GM19035 (cell line): Measurements from ENCODE around the gene IQGAP2.

Experiments
- ATAC-seq: cut with Tn5 transposase; IDR thresholded peaks from one replicate; pipeline ENCODE4 v1.9.1; 2021; ENCODE audit not compliant: unreplicated experiment

The IQGAP2 gene

GRCh38 chr5:76445830-76446229 is 42.7 kb downstream of the IQGAP2 start:
- no peak for ATAC-seq

DNA sequence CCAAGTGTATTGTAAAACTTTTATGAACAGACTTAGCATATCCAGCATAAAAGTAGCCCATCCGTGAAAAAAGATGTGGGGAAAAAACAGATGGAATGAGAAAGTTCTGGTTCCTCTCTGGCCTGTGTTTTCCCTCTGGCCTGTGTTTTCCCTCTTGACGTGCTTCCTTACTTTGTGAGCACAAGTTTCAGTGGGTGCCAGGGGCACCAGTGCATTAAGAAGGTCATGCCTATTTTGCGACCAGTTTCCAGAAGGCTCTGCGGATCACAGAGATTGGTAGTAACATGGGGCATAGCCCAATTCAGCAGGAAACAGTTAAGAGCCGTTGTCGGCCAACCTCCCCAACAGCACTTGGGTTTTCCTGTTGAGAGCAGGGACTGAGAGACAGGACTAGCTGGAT is 43.7 kb downstream of the IQGAP2 start:
- ATAC-seq, result no peak

DNA sequence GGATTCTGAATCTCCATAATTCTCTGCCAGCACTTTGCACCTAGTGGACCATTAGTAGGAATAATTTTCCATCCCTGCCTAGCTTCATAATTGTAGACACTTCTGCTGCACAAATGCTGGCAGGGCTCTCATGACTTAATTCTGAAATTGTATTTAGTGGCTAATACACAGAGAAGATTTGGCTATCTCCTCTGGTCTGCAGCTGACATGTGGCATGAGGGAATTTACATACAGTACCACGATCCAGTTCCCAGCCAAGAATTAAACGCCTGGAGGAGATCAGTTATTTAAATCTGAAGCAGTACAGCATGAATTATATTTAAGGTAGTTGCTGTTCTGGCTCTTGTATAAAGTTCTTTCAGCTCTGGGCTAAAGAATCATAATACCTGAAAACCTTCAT is 46.5 kb downstream of the IQGAP2 start:
- ATAC-seq, result no peak

DNA sequence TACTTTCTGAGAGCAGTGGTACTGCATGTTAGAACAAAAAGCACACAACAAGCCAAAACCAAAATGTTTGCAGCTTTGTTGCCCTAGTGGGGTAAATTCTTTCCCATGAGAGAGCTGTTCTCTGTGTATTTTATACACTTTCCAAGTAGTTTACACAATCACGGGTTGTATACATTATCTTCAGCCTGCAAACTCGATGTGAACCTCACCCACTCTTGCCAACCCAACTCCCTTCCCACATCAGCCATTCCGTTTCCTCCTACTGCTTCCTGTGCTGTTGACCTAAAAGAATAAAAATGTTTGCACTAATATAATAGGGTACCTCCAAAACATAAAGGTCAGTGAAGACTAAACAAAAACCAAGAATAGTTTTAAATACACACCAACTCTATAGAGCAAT is 47.0 kb downstream of the IQGAP2 start:
- no peak for ATAC-seq

- ATAC-seq, result no peak
Observed at GRCh38 chr5:76451031-76451701, 48.1 kb downstream of the IQGAP2 start.

DNA sequence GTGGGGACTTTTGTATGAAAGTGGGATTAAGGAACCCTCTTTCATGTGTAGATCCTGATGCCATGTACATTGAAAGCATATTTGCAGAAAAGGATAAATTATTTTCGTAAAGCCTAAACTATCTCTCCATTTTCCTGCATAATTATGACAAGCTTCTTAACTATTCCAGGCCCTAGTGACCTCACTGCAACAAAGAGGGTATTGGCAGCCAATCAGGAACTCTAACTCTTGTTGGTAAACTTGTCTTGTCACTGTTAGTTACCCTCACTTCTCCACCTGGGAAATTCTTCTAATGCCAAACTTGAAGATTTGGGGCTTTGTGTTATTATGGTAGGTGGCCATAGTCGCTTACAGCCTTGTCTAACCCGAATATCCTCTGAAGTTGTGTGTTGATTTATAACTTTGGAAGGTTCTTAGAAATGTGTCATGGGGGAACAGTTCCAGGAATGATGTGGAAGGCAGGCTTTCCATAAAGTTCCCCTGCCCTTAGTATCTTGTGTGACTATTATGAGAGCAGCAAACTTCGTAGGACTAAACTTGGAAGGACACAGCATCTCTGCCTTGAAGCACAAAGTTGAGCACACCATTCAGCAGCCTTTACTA is 52.5 kb downstream of the IQGAP2 start:
- ATAC-seq, result no peak

- ATAC-seq, result no peak
Observed at GRCh38 chr5:76456258-76456657, 53.2 kb downstream of the IQGAP2 start.

DNA sequence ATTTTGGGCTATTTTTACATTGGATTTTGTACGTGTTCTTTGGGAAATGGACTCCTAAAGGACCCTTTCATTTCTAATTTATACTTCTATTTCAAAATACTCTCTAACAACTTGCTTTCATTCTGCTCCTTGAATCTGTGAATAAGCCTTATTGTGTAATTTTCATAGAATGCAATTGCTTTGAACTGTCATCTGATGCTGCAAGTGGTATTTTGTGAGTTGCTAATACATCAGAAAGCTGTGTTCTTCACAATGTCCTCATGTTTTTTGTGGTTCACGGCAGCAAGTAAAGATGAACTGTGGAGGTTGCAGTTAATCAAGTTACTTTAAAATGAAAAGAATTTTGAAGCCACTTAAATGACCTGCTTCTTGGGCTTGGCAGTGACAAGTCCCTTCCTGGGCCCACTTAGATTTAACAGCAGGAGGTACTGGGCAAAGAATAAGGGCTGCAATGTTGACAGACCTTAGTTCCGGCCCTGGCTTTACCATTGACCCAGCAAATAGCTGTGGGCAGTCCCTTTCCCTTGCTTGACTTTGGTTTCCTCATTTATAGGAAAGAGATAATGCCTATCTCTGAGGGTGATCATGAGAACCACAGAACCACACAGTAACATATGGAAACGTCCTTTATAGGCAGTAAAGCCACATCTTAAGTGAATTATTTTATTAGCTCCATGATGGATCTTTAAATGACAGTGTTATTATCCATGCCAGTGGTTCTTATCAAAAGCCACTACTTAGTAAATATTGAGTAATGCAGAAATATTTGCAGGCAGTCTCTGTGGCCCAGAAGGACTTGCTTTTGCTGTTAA is 54.8 kb downstream of the IQGAP2 start:
- ATAC-seq, result no peak

GRCh38 chr5:76458486-76458830 is 55.4 kb downstream of the IQGAP2 start:
- no peak for ATAC-seq

- no peak for ATAC-seq
Observed at GRCh38 chr5:76460104-76460503, 57.0 kb downstream of the IQGAP2 start.

DNA sequence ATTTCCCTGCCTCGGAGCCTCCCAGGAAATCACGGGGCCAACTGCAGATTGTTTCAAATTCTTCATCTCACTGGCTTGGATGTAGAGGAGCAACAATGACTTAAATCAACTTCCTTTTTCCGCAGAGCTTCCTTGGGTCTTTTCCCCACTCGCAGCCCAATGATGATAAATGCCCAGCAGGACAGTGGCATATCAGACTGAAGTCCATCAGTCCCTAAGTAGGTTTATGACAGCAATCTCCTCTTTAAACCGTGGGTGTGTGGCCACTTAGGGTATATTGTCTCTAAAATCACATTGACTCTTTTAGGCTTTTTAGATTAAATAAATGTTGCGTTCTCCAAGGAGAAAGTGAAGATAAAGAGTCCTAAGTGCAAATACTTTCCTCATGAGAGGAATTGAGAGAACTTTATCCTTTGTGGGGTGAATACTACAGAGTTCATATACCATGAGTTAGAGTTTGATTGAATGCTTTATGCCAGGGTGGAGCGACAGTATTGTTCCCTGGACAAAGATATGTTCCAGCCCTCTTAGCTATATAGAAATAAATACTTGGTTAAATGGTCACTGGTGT is 59.1 kb downstream of the IQGAP2 start:
- no peak for ATAC-seq

DNA sequence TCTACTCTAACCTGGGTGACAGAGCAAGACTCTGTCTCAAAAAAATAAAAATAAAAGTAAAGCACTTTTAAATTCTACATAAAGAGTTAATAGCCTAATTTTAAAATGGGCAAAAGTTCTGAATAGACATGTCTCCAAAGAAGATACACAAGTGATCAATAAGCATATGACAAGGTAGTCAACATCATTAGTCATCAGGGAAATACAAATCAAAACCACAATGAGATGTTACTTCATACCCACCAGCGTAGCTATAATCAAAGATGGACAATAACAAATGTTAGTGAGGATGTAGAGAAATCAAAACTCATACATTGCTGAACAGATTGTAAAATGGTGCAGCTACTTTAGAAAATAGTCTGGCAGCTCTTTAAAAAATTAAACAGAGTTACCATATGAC is 64.1 kb downstream of the IQGAP2 start:
- no peak for ATAC-seq

DNA sequence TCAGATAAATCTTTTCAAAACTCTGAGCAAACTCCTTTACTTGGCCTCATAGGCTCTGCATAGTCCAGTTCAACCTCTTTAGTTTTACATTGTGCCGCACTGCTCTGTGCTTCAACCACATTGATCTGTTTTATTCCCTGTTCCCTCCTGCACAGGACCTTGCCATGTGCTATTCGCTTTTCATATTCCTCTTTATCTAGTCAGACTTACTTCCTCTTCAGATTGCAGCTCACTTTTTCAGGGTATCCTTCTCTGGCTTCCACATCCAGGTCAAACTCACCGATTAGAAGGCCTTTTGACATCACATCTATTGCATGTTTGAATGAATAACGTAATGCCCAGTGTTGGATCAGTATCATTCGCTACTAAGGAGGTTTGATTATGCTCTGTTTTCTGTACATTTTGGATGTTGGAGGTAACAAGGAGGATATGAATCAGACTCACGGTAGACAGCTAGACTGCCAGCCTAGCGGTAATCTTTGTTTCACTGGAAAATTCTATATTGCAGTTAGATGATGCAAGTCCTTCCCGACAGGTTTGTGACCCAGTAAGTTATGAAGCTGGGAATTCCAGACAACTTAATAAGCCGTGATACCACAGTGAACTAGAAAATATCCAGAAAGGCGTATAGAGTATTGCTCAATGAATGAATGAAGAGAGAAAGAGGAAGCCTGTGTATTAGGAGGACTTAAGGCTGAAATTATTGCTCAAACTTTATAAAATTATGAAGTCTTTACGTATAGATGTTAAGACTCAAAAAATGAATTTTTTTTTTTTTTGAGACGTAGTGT is 65.7 kb downstream of the IQGAP2 start:
- ATAC-seq, result no peak

GRCh38 chr5:76469656-76470290 is 66.7 kb downstream of the IQGAP2 start:
- no peak for ATAC-seq

- ATAC-seq, result no peak
Observed at GRCh38 chr5:76470976-76471375, 67.9 kb downstream of the IQGAP2 start.

- no peak for ATAC-seq
Observed at GRCh38 chr5:76471406-76471805, 68.3 kb downstream of the IQGAP2 start.

DNA sequence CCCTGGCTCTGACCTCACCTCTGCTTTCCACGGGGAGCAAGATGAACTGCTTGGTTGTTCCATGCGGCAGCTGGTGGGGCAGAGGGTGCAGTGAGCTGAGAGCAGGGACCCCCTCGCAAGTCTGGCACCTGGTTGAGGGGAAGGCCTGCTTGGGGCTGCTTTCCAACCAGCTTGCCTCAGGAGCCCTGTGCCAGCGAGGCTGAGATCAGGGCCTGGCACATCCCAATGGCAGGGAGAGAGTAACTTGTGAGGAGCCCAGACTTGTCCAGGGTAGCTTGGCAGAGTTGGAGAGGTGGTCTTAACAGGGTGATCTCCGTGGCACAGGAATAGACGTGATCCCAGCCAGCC is 68.9 kb downstream of the IQGAP2 start:
- ATAC-seq, result no peak

- ATAC-seq, result no peak
Observed at GRCh38 chr5:76472335-76473008, 69.4 kb downstream of the IQGAP2 start.

DNA sequence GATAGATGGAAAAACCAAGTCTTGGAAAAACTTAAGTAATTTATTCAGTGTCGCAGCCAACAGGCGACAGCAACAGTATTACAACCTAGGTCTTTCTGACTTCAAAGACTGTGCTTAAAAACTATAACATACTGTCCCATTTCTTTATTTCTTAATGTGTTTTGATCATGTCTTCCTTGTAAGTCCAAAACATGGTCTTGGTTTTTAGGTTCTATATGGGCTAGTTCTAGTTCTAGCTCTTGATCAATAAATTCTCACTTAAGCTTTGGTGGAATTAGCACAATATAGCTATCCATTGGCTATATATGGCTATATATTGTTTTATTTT is 69.9 kb downstream of the IQGAP2 start:
- no peak for ATAC-seq

GRCh38 chr5:76473661-76474060 is 70.6 kb downstream of the IQGAP2 start:
- ATAC-seq, result no peak
